NCI-H1417 (cell line): ENCODE measurements around the gene SNPH.

Source experiments
- DNase-seq, 3 experiments: peaks; one replicate each; lab custom pipeline; 2025; lab: John Stamatoyannopoulos, UW

SNPH gene

DNA sequence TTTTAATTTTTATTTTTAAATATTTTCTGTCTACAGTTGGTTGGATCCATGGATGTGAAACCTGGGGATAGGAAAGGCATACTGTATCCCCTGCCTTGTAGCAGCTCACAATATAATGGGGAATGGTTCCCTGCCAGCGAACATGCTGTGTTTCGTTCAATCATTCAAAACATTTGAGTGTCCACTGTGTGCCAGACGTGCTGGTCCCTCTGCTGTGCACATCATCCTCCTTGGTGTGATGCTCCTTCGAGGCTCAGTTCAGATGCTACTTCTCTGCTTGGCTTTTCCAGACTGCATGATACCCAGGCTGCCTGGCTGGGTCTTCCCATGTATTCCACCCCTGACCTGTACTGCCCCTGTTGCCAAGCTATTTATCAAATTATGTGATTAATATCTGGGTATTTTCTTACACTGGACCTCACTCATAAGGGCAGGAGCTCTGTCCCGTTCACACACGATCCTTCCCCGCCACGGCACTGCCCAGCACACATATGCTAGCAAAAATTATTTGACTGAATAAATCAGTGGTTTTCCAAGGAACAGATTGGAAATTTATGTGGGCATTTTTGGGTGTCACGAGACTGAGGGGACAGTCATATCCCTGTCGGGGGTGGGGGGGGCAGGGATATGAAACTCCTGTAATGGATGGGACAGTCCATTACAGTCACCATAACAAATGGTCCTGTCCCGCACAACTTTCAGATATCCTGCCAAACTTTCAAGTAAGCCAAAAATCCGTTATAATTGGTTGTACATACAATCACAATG is 57.9 kb downstream of the SNPH start:
- no peak for DNase-seq

- DNase-seq, result no peak
Measured at GRCh38 chr20:1324598-1325172, 58.6 kb downstream of the SNPH start.

DNA sequence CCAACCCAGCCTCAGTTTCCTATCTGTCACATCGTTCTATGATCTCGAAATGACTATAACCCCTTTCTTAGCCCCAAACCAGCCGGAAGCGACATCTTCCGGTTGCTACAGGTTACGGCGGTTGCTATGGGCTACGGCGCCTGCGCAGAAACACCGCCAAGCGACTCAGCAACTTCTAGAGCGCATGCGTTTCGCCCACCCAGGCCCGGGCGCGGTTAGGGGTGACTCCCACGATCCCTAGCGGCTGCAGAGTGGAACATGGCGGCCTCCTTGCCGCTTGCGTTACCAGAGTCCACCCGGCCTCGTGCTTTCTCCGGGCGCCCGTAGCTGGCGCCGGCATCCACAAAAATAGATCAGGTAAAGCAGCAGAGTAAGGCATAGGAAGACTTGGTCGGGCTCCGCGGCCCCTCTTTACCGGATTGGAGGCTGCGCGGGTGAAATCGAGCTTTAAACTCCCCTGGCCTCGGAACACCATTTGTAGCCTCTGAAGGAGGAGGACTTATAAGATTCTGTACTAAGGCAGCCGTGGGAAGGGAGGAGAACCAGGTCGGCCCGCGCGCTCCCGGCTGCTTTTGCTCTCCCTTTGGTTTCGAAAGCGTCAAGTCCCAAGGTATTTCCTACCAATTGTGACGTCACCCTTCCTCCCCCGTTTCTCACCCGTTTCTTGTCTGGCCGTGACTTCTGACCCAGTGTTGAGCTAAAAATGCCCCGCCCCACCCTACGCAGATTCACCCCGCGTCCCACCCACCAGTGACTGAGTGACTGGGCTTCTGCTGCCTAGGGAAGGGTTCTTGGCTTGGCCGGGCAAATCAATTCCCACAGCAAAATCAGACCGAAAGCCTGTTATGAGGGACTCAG is 59.3 kb downstream of the SNPH start:
- DNase-seq, result peak; percentile 98 to 99 (median 98)

DNA sequence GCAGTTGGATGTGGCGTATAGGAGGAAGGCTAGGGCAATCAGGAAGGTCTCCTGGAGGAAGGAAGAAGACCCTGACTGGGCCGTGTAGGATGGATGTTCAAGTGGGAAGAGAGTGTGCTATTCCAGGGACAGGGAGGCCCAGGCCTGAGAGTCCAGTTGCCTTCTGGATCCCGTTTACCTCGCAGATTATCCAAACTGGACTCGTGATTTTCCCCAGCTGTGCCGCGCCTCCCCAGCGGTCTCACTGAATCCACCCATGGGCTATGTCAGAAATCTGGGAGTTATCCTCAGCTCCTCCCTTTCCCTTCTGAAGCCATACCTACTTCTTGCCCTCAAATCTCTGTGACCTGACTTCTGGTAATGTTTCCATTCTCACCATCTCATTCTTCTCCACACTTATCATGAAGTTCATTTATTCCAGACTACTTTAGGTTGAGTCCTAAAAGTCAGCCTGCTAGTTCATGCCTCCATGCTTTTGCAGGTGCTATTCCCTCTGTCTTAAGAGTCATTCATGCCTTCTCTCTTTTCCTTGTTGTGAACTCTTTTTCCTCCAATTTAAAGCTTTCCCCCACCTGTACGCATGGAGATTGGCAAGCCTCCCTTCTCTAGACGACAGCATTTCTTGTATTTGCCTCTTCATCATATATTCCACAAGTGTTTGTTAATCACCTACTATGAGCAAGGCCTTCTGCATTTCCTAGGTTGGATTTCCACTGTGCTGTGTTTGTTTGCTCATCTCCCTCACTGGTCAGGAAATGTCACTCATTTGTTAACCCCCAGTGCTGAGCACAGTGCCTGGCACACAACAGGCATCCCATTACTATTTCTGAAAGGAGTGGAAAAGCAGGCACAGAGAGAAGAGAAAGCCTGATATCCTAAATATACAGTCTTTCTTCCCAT is 60.2 kb downstream of the SNPH start:
- DNase-seq, result no peak

DNA sequence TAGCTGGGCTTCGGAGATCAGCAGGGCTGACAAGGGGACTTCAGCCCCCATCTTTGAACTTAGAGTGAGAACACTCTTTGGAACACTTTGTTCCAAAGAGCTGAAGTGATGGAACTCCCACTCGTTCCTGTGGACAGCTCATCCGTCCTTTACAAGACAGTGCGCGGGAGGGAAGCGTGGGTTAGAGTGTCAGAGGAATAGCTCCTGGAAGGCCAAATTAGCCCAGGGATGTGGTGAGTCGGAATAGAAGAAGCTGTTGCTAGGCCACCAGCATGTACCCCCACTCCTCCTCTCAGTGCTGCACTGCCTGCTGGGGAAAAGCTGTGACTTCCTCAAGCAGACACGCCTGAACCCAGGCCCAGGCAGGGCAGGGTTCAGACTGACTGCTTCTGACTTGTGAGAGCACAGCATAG is 61.2 kb downstream of the SNPH start:
- DNase-seq, result no peak

- DNase-seq, result no peak
Measured at GRCh38 chr20:1327827-1328679, 62.0 kb downstream of the SNPH start.

GRCh38 chr20:1328680-1329330 is 62.7 kb downstream of the SNPH start, which contains the start of gene SDCBP2:
Gene SDCBP2, minus strand, starts transcription at chr20:1329139. Its CDS starts 8,723 bp downstream, at chr20:1320416.
- DNase-seq, result no peak

DNA sequence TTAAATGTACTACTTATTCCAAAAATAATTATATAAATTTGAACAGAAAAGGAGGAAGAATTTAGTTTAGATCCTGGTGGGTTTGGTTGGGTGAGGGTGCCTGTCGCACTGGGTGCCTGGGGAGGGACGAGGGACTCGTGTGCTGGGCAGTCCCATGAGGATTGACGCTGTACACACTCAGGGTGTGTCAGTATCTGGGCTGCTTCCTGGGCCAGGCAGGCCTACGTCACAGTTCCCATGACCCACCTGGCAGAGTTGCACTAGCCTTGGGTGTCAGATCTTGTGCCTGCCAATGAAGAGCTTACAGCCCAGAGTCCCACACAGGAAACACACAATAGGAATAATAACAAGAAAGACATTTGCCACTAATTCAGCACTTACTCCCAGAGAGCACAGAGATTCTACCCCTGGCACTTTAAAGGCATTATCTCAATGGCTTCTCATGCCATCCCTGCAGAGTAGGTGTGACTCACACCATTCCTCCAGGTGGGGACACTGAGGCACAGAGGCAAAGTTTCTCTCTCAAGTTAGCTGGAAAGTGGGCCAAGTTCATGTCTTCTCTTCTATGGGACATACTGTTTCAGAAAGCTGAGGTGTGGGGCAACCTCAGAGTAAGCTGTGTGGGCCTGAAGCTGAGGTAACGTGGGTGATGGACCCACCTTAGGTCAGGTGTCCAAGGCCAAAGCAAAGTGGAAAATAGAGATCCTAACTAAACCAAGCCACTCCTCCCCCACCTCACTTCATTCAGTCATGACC is 64.2 kb downstream of the SNPH start:
- no peak for DNase-seq

GRCh38 chr20:1331101-1331500 is 65.0 kb downstream of the SNPH start:
- DNase-seq, result no peak

DNA sequence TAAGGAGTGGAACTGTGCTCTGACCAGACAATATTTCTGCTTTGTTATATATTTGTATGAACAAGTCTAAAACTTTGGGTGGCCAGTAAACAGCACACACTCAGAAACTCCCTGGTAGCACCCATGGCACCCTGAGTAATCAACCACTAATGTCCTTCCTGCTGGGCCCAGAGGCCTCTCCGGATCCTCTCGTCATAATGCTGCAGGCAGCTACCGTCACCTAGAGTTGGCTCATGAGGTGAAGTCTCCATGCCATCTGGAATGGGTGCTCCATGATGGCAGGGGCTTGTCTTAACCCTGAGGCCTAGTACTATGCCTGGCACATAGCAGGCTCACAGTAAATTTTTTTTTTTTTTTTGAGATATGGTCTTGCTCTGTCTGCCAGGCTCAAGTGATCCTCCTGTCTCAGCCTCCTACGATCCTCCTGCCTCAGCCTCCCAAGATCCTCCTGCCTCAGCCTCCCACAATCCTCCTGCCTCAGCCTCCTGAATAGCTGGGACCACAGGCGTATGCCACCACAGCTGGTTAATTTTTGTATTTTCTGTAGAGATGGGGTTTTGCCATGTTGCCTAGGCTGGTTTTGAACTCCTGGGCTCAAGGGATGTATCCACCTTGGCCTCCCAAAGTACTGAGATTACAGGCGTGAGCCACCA is 65.8 kb downstream of the SNPH start:
- DNase-seq, result no peak

DNA sequence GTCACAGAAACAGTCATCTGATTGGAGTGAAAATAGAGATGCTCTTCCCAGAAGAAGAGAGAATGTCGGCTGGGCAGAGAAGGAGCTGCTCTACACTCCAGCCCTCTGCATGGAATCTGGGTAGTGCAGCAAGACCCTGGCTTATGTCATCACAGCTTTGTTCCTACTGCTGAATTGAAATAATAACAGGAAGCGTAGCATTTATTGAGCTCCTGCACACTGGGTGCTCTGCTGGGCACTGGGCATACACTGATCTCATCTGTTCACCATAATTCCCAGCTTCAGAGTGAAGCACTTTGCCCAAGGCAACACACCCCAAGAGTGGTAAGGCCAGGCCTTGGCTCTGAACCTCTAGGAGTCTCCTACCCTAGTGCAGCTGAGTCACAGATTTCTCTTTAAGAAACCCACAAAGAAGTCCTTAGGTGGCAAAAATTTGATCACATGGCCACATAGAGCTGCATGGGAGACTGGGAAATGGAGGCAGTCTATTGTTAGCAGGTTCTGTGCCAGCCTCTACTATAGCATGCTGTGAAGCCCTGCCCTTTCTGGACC is 66.7 kb downstream of the SNPH start:
- DNase-seq, result no peak

DNA sequence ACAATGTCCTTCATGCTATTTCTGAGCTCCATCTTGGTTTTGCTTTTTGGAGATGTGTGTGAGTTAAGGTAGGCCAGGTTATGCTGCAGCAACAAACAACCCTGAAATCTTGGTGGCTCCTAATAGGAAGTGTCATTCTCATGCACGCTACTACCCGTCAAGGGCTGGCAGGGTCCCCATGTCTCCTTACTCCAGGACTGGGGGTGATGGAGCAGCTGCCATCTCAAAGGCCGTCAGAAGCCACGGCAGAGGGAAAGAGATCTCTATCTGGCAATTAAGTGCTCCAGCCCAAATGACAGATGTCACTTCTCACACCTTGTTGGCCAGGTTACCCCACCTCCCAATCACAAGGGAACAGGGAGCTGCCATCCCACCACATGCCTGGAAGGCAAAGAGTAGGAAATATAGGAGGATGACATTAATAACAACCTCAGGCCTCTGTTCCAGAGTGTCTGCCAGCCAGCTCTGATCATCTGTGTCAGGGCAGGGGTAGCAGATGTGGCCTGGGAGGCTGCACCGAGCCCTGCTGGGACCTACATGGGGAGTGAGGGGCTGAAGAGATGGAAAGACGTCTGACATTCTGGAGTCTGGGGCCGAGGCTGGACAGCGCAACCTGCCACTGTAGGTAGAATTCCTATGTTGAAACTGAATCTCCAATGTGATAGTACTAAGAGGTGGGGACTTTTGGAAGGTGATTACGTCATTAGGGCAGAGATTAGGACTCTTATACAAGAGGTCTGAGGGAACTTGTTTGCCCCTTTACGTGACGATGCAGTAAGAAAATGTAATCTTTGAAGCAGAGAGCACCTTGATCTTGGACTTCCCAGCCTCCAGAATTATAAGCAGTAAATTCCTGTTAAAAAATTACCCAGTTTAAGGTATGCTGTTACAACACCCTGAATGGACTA is 67.6 kb downstream of the SNPH start:
- no peak for DNase-seq

DNA sequence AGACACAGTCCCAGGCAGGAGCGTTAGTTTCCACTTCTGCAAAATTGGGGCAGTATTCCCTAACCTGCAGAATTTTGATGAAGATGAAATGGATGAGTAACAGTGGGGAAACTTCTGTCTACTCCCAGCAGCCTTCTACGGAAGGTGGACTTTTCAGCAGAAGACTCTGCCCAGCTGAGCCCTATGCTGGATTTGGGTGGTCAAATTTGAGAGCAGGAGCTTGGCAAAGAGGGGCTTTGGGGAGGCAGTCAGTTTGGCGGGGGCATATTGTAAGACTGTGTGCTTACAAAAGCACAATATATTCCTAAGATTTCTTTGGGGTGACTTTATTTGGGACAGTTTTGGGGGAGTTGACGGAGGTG is 68.3 kb downstream of the SNPH start:
- DNase-seq, result no peak

- no peak for DNase-seq
Measured at GRCh38 chr20:1334761-1335160, 68.7 kb downstream of the SNPH start.

GRCh38 chr20:1335961-1336698 is 70.0 kb downstream of the SNPH start:
- no peak for DNase-seq

GRCh38 chr20:1336699-1337367 is 70.7 kb downstream of the SNPH start:
- DNase-seq, result no peak
